Hippocampal formation (tissue), 2 donors: ENCODE data around the gene FHIT.

Experiments
- DNase-seq, 2 donors: peaks; one replicate each; lab custom pipeline; 2025; lab: John Stamatoyannopoulos, UW

The FHIT gene

GRCh38 chr3:60839246-60839645, 412.0 kb downstream of the FHIT start:
- DNase-seq, result peak; percentile 11 to 67

GRCh38 chr3:60835796-60836195, 415.5 kb downstream of the FHIT start:
- DNase-seq, result no peak

GRCh38 chr3:60829058-60829457, 422.2 kb downstream of the FHIT start:
- no peak for DNase-seq

GRCh38 chr3:60827666-60828065, 423.6 kb downstream of the FHIT start:
- no peak for DNase-seq

- no peak for DNase-seq
Observed at GRCh38 chr3:60826511-60826910, 424.7 kb downstream of the FHIT start.

- DNase-seq, result no peak
Observed at GRCh38 chr3:60812502-60812901, 438.8 kb downstream of the FHIT start.

- DNase-seq, result no peak
Observed at GRCh38 chr3:60810881-60811280, 440.4 kb downstream of the FHIT start.

- DNase-seq, result no peak
Observed at GRCh38 chr3:60809857-60810610, 441.2 kb downstream of the FHIT start.

GRCh38 chr3:60803216-60804173, 447.8 kb downstream of the FHIT start:
- peak; percentile 5 to 10 for DNase-seq

- no peak for DNase-seq
Observed at GRCh38 chr3:60801307-60801706, 449.9 kb downstream of the FHIT start.

- no peak for DNase-seq
Observed at GRCh38 chr3:60798456-60798855, 452.8 kb downstream of the FHIT start.

GRCh38 chr3:60792249-60792852, 458.9 kb downstream of the FHIT start:
- no peak for DNase-seq

- no peak for DNase-seq
Observed at GRCh38 chr3:60788185-60788584, 463.1 kb downstream of the FHIT start.

GRCh38 chr3:60781935-60782334, 469.3 kb downstream of the FHIT start:
- DNase-seq, result no peak

GRCh38 chr3:60779637-60780036, 471.6 kb downstream of the FHIT start:
- DNase-seq, result no peak

GRCh38 chr3:60775985-60776384, 475.3 kb downstream of the FHIT start:
- DNase-seq, result no peak

- no peak for DNase-seq
Observed at GRCh38 chr3:60774617-60775016, 476.6 kb downstream of the FHIT start.

GRCh38 chr3:60772584-60772983, 478.7 kb downstream of the FHIT start:
- no peak for DNase-seq

- DNase-seq, result no peak
Observed at GRCh38 chr3:60771766-60772165, 479.5 kb downstream of the FHIT start.

GRCh38 chr3:60770532-60770931, 480.7 kb downstream of the FHIT start:
- no peak for DNase-seq

GRCh38 chr3:60767536-60767935, 483.7 kb downstream of the FHIT start:
- DNase-seq, result no peak

GRCh38 chr3:60765776-60766175, 485.5 kb downstream of the FHIT start:
- DNase-seq, result no peak

GRCh38 chr3:60764870-60765269, 486.4 kb downstream of the FHIT start:
- no peak for DNase-seq
